Esophagus muscularis mucosa (tissue), 4 donors: ENCODE measurements around the gene SLC2A3. TPM values are rescaled to one million over a fixed set of nuclear protein-coding genes. Genes with fewer than 3 reads are reported as not detected.
"Not testable (repeated sequence)": the region's sequence is repeated elsewhere in the genome, so short reads cannot be mapped to it uniquely, and the experiment has no call there.

Experiments
- DNase-seq: peaks from one replicate; pipeline ENCODE4 v3.0.0-alpha.2; 2017; ENCODE audit errors: extremely low spot score
- H3K27ac ChIP-seq, 4 donors: fragments of 200-600 bp; sonication (generic); replicated peaks in 1 of 4; 1 replicate in 3 of 4; 2 replicates in 1 of 4; pipeline ENCODE4 v1.5.1; 2016 to 2019; ENCODE audit warnings: mild to moderate bottlenecking in 1 of 4
- H3K27me3 ChIP-seq, 4 donors: fragments of 200-600 bp; sonication (generic); one replicate each; pipeline versions ENCODE4 v1.5.1 to v1.6.0; 2016 to 2019
- H3K36me3 ChIP-seq, 4 donors: fragments of 200-600 bp; sonication (generic); one replicate each; pipeline ENCODE4 v1.5.1; 2016 to 2019
- H3K4me1 ChIP-seq, 4 donors: fragments of 200-600 bp; sonication (generic); one replicate each; pipeline ENCODE4 v1.5.1; 2016 to 2019
- H3K4me3 ChIP-seq, 4 donors: fragments of 200-600 bp; sonication (generic); 1 replicate in 2 of 4; 2 replicates in 2 of 4; pipeline ENCODE4 v1.5.1; 2016 to 2019; ENCODE audit warnings: mild to moderate bottlenecking in 4 of 4, moderate library complexity in 1 of 4
- H3K9me3 ChIP-seq, 4 donors: fragments of 200-600 bp; sonication (generic); 1 replicate in 3 of 4; 2 replicates in 1 of 4; pipeline ENCODE4 v1.5.1; 2016 to 2019
- CTCF ChIP-seq, 3 experiments: fragments of 200-600 bp in 2 of 3; fragments of 450-650 bp in 1 of 3; sonication (generic) in 2 of 3; IDR thresholded peaks; one replicate each; pipeline ENCODE4 v1.5.1; 2017 to 2019; ENCODE audit warnings: antibody characterized with exemption in 3 of 3, mild to moderate bottlenecking in 2 of 3, moderate library complexity in 1 of 3
- EP300 ChIP-seq: sonication (generic); formaldehyde crosslinking; IDR thresholded peaks from one replicate; pipeline ENCODE4 v1.6.1; 2017; ENCODE audit warnings: antibody characterized with exemption
- POLR2A ChIP-seq: fragments of 450-650 bp; IDR thresholded peaks from one replicate; pipeline ENCODE4 v1.6.1; 2017; ENCODE audit warnings: antibody characterized with exemption, moderate library complexity, mild to moderate bottlenecking, low read depth
- POLR2AphosphoS5 ChIP-seq, 2 donors: sonication (generic); formaldehyde crosslinking; IDR thresholded peaks; one replicate each; pipeline ENCODE4 v1.6.1; 2017; ENCODE audit warnings: antibody characterized with exemption in 2 of 2
- WGBS: methylation state at CpG from one replicate; pipeline ENCODE4 v1.1.5; 2018; 5-methylcytosine and 5-hydroxymethylcytosine counted together
- intact Hi-C: fragments of 100-400 bp; cut with DNase I; formaldehyde crosslinking; loops from one replicate; pipeline ENCODE4 v1.15.1; 2023
- total RNA-seq, 4 donors: library from RNA; depleted of rRNA; stranded (reverse); fragments of >200 nt; gene quantifications; one replicate each; pipeline versions ENCODE4 v1.1.0 to v1.2.1, GENCODE V29; 2016

Gene SLC2A3
- total RNA-seq, 4 donors from 2014 or later = 10.7 to 102 (median 13.5) TPM

GRCh38 chr12:7929083-7929792, 6.7 kb downstream of the SLC2A3 start:
- intact Hi-C loops = no loop called here
- 86% methylated on average over 8 of the region's 8 CpGs for WGBS
- no peak overlapping the region for H3K27ac ChIP-seq
- no peaks in the 10 kb centered on the region for H3K27me3 ChIP-seq
- no peak for DNase-seq
- TF ChIP-seq EP300 = no peak
- TF ChIP-seq POLR2AphosphoS5 (IDR thresholded peaks at IDR 0.05) = no peak
- TF ChIP-seq CTCF (IDR thresholded peaks at IDR 0.05) = no peak
- TF ChIP-seq POLR2A = no peak
- H3K4me1 ChIP-seq = peaks cover 8 to 17% (median 16%) of the 10 kb centered on the region in 4 donors
- no peak overlapping the region for H3K4me3 ChIP-seq
- peaks cover 48 to 84% (median 78%) of the 10 kb centered on the region in 4 donors for H3K36me3 ChIP-seq
- H3K9me3 ChIP-seq = no peaks in the 10 kb centered on the region

- H3K27me3 ChIP-seq = no peaks in the 10 kb centered on the region
- no peak overlapping the region for H3K27ac ChIP-seq
- no peak overlapping the region for H3K4me3 ChIP-seq
- peaks cover 65 to 95% (median 90%) of the 10 kb centered on the region in 4 donors for H3K36me3 ChIP-seq
- intact Hi-C loops = no loop called here
- H3K9me3 ChIP-seq = no peaks in the 10 kb centered on the region
- 100% methylated on average over 4 of the region's 4 CpGs for WGBS
- no peak for TF ChIP-seq EP300
- TF ChIP-seq POLR2A = no peak
- no peak for TF ChIP-seq CTCF (IDR thresholded peaks at IDR 0.05)
- TF ChIP-seq POLR2AphosphoS5 (IDR thresholded peaks at IDR 0.05) = no peak
- H3K4me1 ChIP-seq = peaks cover 0 to under 1% (median 0%) of the 10 kb centered on the region in 4 donors
- DNase-seq = no peak
Measured at GRCh38 chr12:7927470-7927869, 8.5 kb downstream of the SLC2A3 start.

- 94% methylated on average over 5 of the region's 5 CpGs for WGBS
- intact Hi-C loops, H3K9me3 ChIP-seq, H3K27me3 ChIP-seq, DNase-seq, H3K4me1 ChIP-seq, H3K27ac ChIP-seq, H3K4me3 ChIP-seq: not testable (repeated sequence)
- peaks cover 77 to 95% (median 90%) of the 10 kb centered on the region in 4 donors for H3K36me3 ChIP-seq
Measured at GRCh38 chr12:7926068-7926666, 9.8 kb downstream of the SLC2A3 start.

- intact Hi-C loops = no loop called here
- 97% methylated on average over 15 of the region's 15 CpGs for WGBS
- H3K27ac ChIP-seq = no peak overlapping the region
- H3K4me1 ChIP-seq = peaks cover 0 to 5% (median 0%) of the 10 kb centered on the region in 4 donors
- TF ChIP-seq POLR2A = no peak
- TF ChIP-seq POLR2AphosphoS5 (IDR thresholded peaks at IDR 0.05) = no peak
- TF ChIP-seq EP300 = no peak
- TF ChIP-seq CTCF (IDR thresholded peaks at IDR 0.05) = no peak
- H3K27me3 ChIP-seq = no peaks in the 10 kb centered on the region
- DNase-seq = no peak
- no peaks in the 10 kb centered on the region for H3K9me3 ChIP-seq
- H3K36me3 ChIP-seq = peaks cover 67 to 93% (median 83%) of the 10 kb centered on the region in 4 donors
- no peak overlapping the region for H3K4me3 ChIP-seq
Measured at GRCh38 chr12:7923241-7924236, 12.4 kb downstream of the SLC2A3 start.

- H3K27me3 ChIP-seq, H3K27ac ChIP-seq, intact Hi-C loops, H3K4me3 ChIP-seq, DNase-seq, H3K9me3 ChIP-seq, H3K4me1 ChIP-seq: not testable (repeated sequence)
- 92% methylated on average over 12 of the region's 12 CpGs for WGBS
- peaks cover 52 to 69% (median 63%) of the 10 kb centered on the region in 4 donors for H3K36me3 ChIP-seq
Measured at GRCh38 chr12:7921181-7921580, 14.8 kb downstream of the SLC2A3 start.

- H3K27me3 ChIP-seq, H3K27ac ChIP-seq, H3K4me3 ChIP-seq, H3K4me1 ChIP-seq, intact Hi-C loops, DNase-seq, H3K9me3 ChIP-seq: not testable (repeated sequence)
- H3K36me3 ChIP-seq = peaks cover 33 to 45% (median 39%) of the 10 kb centered on the region in 4 donors
- 94% methylated on average over 7 of the region's 7 CpGs for WGBS
Measured at GRCh38 chr12:7918268-7918590, 17.8 kb downstream of the SLC2A3 start.
